ENCODE data around the gene ELP4. TPM values are rescaled to one million over a fixed set of nuclear protein-coding genes. Genes with fewer than 3 reads are reported as not detected.

ELP4 gene
- total RNA-seq, 1 donor from 2014 or later: 21.2 TPM

- intact Hi-C loops (cut with micrococcal nuclease): loop anchor here (2.0 kb wide), 1 partner anchor 14 kb away; no protein-coding TSS in a partner anchor
These were observed 289.2 kb downstream of the ELP4 start for GRCh38 chr11:31798554-31799434.

- intact Hi-C loops (cut with micrococcal nuclease): loop anchor here (2.0 to 10.0 kb wide), 2 partner anchors 13 to 315 kb away; no protein-coding TSS in a partner anchor
These were observed 290.1 kb downstream of the ELP4 start for GRCh38 chr11:31799435-31800397.

GRCh38 chr11:31800398-31801265 lies 291.1 kb downstream of the ELP4 start:
- intact Hi-C loops (cut with micrococcal nuclease): loop anchor here (10.0 kb wide), 1 partner anchor 316 kb away; no protein-coding TSS in a partner anchor

- intact Hi-C loops (cut with micrococcal nuclease): loop anchor here (10.0 kb wide), 1 partner anchor 316 kb away; no protein-coding TSS in a partner anchor
These were observed 291.7 kb downstream of the ELP4 start for GRCh38 chr11:31801298-31801702.

GRCh38 chr11:31802000-31802551 lies 292.5 kb downstream of the ELP4 start:
- intact Hi-C loops (cut with micrococcal nuclease): loop anchor here (10.0 kb wide), 1 partner anchor 317 kb away; no protein-coding TSS in a partner anchor

GRCh38 chr11:31802609-31802989 lies 293.0 kb downstream of the ELP4 start:
- intact Hi-C loops (cut with micrococcal nuclease): loop anchor here (10.0 kb wide), 1 partner anchor 318 kb away; no protein-coding TSS in a partner anchor

- intact Hi-C loops (cut with micrococcal nuclease): loop anchor here (1.0 to 10.0 kb wide), 2 partner anchors 23 to 318 kb away; no protein-coding TSS in a partner anchor
These were observed 293.6 kb downstream of the ELP4 start for GRCh38 chr11:31802990-31803812.

GRCh38 chr11:31803813-31804311 lies 294.3 kb downstream of the ELP4 start:
- intact Hi-C loops (cut with micrococcal nuclease): loop anchor here (1.0 to 10.0 kb wide), 3 partner anchors 9 to 319 kb away; no protein-coding TSS in a partner anchor

GRCh38 chr11:31804312-31805036 lies 294.9 kb downstream of the ELP4 start:
- intact Hi-C loops (cut with micrococcal nuclease): loop anchor here (1.0 to 10.0 kb wide), 2 partner anchors 9 to 320 kb away; no protein-coding TSS in a partner anchor

GRCh38 chr11:31805037-31805628 lies 295.6 kb downstream of the ELP4 start:
- intact Hi-C loops (cut with micrococcal nuclease): loop anchor here (10.0 kb wide), 1 partner anchor 320 kb away; no protein-coding TSS in a partner anchor

GRCh38 chr11:31805629-31806185 lies 296.1 kb downstream of the ELP4 start:
- intact Hi-C loops (cut with micrococcal nuclease): loop anchor here (10.0 kb wide), 1 partner anchor 321 kb away; no protein-coding TSS in a partner anchor

GRCh38 chr11:31806186-31806927 lies 296.8 kb downstream of the ELP4 start:
- intact Hi-C loops (cut with micrococcal nuclease): loop anchor here (10.0 kb wide), 1 partner anchor 322 kb away; no protein-coding TSS in a partner anchor

- intact Hi-C loops (cut with micrococcal nuclease): loop anchor here (10.0 kb wide), 1 partner anchor 322 kb away; no protein-coding TSS in a partner anchor
These were observed 297.6 kb downstream of the ELP4 start for GRCh38 chr11:31806928-31807798.

GRCh38 chr11:31807799-31808667 lies 298.5 kb downstream of the ELP4 start:
- intact Hi-C loops (cut with micrococcal nuclease): loop anchor here (10.0 kb wide), 1 partner anchor 323 kb away; no protein-coding TSS in a partner anchor

Measured in T-helper 2 cell treated with Interferon-gamma antibody and Interleukin-4, amounts not matched to agents 100 ng/mL and 5 ng/mL, for 36 hours (primary cell).